ENCODE measurements around the gene ABCC8.
"Not testable (repeated sequence)": the region's sequence is repeated elsewhere in the genome, so short reads cannot be mapped to it uniquely, and the experiment has no call there.

Gene ABCC8

DNA sequence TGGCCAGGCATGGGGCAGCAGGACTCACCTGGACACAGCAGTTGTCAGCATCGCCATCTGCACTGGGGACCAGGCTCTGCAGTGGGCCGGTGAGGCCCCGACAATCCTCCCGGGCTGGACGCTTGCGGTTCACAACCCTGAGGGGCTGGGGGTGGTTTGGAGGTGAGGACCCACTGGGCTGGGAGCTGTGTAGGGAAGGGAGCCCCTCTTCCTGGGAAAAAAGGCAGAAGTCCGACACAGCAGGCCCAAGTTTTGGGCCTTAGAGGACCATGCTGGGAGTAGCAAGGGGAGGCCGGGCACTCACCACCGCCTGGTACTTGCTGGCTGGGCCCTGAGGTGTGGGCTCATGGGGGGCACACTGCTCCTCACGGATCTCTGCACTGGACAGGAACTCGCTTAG is 48.4 kb downstream of the ABCC8 start:
- DNase-seq (ENCODE audit: low read depth in 2 of 2), result no peak

GRCh38 chr11:17426233-17426632 is 50.4 kb downstream of the ABCC8 start:
- DNase-seq (ENCODE audit: low read depth in 2 of 2), result not testable (repeated sequence)

DNA sequence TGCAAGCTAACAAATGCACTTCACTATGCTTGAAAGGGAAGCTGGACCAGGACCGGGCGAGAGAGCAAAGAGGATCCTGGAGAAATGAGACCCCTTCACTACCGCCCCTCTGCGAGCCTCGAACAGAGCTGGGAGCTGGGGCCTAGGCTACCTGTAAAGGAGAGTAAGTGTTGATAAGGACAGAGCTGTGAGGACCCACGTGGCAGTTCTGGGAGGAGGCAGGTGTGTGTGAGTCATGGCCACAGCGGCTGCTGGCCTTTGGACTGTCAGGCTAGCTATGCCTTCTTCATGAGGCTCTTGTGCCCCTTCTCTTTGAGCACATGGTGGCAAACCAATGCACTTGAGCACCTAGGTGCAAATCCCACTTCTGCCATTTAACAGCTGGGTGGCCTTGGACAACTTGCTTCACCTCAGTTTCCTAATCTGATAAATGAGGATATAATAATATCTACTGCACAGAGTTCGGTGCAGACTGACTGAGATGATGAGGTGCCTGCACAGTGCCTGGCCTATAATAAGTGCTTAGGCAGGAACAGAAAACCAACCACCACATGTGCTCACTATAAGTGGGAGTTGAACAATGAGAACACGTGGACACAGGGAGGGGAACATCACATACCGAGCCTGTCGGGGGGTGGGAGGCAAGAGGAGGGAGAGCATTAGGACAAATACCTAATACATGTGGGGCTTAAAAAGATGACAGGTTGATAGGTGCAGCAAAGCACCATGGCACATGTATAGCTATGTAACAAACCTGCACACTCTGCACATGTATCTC is 52.9 kb downstream of the ABCC8 start:
- DNase-seq (ENCODE audit: low read depth in 2 of 2), result no peak

GRCh38 chr11:17421781-17422180 is 54.9 kb downstream of the ABCC8 start:
- DNase-seq (ENCODE audit: low read depth in 2 of 2), result no peak

DNA sequence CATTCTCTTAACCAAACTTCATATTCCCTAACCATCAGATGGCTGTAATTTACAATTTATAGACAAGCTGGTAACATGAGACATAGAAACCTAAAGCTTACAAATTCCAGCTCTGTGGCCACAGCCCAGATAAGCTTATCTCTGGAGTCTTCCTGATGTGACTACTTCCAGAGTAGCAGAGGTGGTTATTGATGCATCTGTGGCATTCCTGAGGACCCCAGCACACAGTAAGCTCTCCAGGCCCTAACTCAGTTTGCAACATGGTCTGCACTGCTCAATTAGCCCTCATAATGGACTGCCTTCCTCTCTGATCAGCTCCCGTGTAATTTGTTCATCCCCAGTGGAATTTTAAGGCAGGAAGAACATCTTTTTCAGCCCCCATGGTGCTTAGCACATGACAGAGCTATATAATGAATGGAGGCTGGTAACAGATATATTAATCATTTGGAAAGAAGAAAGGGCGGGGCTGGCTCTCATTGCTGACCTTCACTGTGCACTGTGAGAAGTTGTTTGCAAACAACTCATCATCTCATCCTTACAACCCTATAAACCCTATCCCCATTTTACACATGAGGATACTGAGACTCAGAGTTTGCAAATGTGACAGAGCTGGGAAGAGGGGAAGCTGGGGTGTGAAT is 58.1 kb downstream of the ABCC8 start:
- DNase-seq (ENCODE audit: low read depth in 2 of 2), result no peak

DNA sequence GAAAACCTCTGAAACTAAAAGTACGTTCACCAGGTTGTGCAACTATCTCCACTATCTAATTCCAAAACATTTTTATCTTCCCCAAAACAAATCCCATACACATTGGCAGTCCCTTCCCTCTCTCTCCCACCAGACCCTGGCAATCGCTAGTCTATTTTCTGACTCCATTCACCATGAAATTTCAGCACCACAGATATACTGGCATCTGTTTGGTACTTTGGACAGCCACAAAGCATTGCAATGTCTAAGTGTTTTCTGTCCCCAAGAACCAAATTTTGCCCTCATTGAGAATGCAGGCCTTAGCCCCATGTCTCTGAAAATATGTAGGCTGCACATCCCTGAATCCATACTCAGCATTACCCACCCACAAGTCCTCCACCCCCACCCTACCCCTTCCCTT is 60.2 kb downstream of the ABCC8 start:
- DNase-seq (ENCODE audit: low read depth in 2 of 2), result no peak

GRCh38 chr11:17415523-17416104 is 61.0 kb downstream of the ABCC8 start:
- DNase-seq (ENCODE audit: low read depth in 2 of 2), result no peak

GRCh38 chr11:17414992-17415391 is 61.7 kb downstream of the ABCC8 start:
- no peak for DNase-seq (ENCODE audit: low read depth in 2 of 2)

- DNase-seq (ENCODE audit: low read depth in 2 of 2), result no peak
These were observed 62.3 kb downstream of the ABCC8 start for GRCh38 chr11:17414317-17414737.

DNA sequence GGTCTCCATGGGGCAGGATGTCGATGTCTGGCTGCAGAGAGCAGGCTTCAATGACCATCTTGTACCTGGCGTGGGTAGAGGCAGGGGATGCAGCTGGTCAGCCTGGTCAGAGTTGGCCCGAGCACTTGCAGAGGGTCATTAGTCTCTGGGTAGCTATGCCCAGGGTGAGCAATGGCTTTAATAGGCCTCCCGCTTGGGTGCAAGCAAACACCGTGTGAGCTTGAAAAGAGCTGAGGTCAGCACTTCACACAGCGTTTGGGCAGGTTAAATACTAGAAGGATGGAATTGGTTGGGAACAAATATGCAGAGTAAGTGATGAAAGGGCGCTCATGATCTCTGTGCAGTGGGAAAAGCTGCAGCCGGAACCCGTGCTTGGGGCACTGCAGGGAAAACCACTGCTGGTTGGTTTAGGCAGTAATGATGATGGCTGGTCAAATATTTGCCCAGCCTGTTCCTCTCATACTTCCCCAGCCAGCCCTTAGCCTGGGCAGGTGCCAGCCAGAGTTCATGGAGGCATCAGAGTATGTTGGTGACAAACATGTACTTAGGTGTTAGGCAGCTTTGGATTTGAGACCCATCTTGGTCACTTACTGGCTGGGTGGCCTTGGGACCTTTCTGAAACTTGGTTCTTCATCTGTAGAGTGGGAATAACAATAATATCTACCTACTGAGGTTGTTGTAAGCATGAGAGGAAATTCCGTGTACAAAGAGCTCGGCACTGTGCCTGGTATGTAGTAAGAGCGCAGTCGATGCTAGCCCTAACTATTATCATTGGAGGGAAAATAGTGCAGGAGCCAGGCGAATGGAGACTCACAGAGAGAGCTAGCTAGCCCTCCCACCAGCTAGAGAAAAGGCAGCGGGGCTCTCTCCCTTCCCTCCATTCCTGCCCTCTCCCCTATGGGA is 63.0 kb downstream of the ABCC8 start:
- DNase-seq (ENCODE audit: low read depth in 2 of 2), result no peak

- DNase-seq (ENCODE audit: low read depth in 2 of 2), result no peak
These were observed 64.0 kb downstream of the ABCC8 start for GRCh38 chr11:17412488-17413180.

- no peak for DNase-seq (ENCODE audit: low read depth in 2 of 2)
These were observed 65.2 kb downstream of the ABCC8 start for GRCh38 chr11:17411418-17411817.

DNA sequence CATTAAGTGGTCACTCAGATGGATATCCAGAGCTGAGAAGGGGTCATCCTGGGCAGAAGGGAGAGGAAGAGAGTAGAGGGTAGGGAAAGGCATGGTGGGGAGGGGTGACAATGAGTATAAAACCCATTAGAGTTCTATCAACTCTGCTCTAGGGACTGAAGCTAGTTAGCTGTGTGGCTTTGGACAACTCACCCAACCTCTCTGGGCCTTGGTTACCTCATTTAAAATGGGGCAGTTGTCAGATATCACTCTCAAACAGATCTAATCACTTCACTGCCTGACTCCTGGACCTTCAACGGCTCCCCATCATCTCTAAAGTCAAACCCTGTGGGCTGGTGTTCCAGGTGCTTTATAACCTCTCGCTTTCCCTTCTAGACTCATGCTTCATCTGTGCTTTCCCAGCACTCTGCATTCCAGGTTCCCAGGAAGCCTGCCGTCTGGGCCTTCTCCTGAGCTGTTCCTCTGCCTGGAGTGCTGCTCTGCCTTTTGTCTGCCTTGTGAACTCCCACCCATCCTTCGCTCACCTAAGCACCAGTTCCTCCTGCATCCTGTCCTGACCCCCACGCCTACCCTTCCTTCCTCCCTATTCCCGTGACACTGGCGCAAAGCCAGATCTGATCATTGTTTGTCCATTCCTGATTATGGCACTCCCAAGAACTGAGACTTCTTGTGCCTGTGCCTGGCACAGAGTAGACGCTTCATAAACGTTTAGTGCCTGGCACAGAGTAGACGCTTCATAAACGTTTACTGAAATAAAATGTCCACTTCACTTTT is 65.9 kb downstream of the ABCC8 start:
- DNase-seq (ENCODE audit: low read depth in 2 of 2), result no peak

GRCh38 chr11:17408641-17409040 is 68.0 kb downstream of the ABCC8 start:
- no peak for DNase-seq (ENCODE audit: low read depth in 2 of 2)

DNA sequence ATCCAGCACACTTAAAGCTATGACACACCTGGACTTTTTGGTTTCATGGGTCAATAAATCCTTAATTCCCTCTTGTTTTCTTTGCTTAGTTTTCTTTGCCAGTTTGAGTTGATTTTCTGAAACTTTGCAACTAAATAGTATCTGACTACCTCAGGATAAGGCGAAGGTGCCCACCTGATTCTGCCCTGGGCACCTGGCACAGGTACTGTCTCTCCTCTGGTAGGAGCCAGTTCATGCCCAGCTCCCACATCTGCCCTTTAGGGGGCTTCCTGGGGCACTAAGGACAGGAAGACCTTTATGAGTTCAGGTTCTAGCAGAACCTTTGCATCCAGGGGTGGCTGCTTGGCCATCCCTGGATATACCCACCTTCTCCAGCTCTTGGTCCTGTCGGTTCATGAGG is 68.6 kb downstream of the ABCC8 start:
- no peak for DNase-seq (ENCODE audit: low read depth in 2 of 2)

GRCh38 chr11:17407575-17407974 is 69.1 kb downstream of the ABCC8 start:
- DNase-seq (ENCODE audit: low read depth in 2 of 2), result no peak

DNA sequence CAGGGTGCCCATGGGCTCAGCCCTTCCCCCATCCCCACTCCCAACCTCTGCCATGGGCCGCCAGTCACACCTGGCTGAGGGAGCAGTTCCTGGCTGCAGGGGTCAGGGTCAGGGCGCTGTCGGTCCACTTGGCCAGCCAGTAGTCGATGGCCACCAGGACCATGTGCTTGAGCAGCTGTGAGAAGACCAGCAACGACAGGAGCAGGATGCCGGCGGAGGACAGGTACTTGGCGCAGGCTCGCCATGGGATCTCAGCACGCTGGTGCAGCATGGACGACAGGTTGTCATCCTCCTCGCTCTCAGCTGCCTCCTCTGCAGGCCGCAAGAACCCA is 69.9 kb downstream of the ABCC8 start:
- DNase-seq (ENCODE audit: low read depth in 2 of 2), result no peak

DNA sequence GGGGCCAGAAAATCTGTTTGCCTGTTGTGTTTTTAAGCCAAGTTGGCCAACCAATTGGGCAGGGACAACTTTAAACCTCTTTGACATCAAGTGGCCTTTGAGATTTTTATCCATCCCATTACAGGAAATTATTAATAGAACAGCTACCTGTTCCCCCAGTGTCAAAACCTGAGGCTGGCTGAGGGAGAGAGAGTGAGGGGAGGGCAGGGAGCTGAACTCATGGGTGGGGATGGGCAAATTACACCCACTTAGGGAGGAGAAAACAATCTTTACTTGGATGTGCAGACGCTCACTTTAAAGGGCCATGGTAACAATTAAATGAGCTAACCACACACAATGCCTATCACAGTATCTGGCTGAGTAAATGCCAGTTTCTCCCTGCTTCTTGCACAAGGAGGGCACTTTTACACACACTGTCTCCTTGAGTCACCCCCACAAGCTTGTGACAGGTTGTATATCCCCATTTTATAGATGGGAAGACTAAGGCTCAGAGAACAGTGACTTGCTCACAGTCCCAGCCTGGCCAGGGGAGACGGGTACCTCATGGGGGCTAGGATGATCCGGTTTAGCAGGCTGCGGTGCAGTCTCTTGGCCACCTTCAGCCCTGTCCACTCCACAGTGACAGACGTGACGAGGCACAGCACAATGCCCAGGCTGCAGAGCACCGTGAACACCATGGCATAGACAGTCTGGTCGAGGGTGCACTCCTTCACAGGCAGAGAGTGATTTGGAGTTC is 70.4 kb downstream of the ABCC8 start:
- no peak for DNase-seq (ENCODE audit: low read depth in 2 of 2)

- no peak for DNase-seq (ENCODE audit: low read depth in 2 of 2)
These were observed 71.2 kb downstream of the ABCC8 start for GRCh38 chr11:17405232-17406005.
